GM23338 (cell line): ENCODE measurements around the gene TACSTD2. TPM values are rescaled to one million over a fixed set of nuclear protein-coding genes. Genes with fewer than 3 reads are reported as not detected.

Experiments used
- ATAC-seq: fragments of 200-7000 bp; cut with Tn5 transposase; 3 replicates; pipeline ENCODE4 v1.9.1; 2020
- DNase-seq: peaks from one replicate; pipeline ENCODE4 v3.0.0-alpha.2; 2015; ENCODE audit warnings: low spot score
- H2AFZ ChIP-seq: fragments of 200-600 bp; sonication (generic); 2 replicates; pipeline ENCODE4 v1.8.0; 2016; ENCODE audit warnings: antibody characterized with exemption, mild to moderate bottlenecking, moderate library complexity
- H3F3A ChIP-seq: fragments of 200-600 bp; sonication (generic); replicated peaks from 2 replicates; pipeline ENCODE4 v1.8.0; 2017; ENCODE audit warnings: antibody characterized with exemption, mixed run types, low read depth
- H3K27ac ChIP-seq: fragments of 200-600 bp; sonication (generic); 2 replicates; pipeline ENCODE4 v1.6.1; 2016; ENCODE audit warnings: low read depth
- H3K27me3 ChIP-seq: fragments of 200-600 bp; sonication (generic); 2 replicates; pipeline ENCODE4 v1.8.0; 2016; ENCODE audit warnings: mild to moderate bottlenecking, mixed run types, moderate library complexity; ENCODE audit not compliant: insufficient read depth
- H3K36me3 ChIP-seq: fragments of 200-600 bp; sonication (generic); 2 replicates; pipeline ENCODE4 v1.8.0; 2016; ENCODE audit warnings: mild to moderate bottlenecking; ENCODE audit not compliant: insufficient read depth
- H3K4me1 ChIP-seq: fragments of 200-600 bp; sonication (generic); 2 replicates; pipeline ENCODE4 v1.8.0; 2016; ENCODE audit warnings: mild to moderate bottlenecking, moderate library complexity; ENCODE audit not compliant: insufficient read depth
- H3K4me2 ChIP-seq: fragments of 200-600 bp; sonication (generic); 2 replicates; pipeline ENCODE4 v1.7.1; 2017; ENCODE audit warnings: mixed run types
- H3K4me3 ChIP-seq: fragments of 200-600 bp; sonication (generic); 2 replicates; pipeline ENCODE4 v1.6.1; 2016; ENCODE audit warnings: mixed run types
- H3K79me2 ChIP-seq: fragments of 200-600 bp; sonication (generic); replicated peaks from 2 replicates; pipeline ENCODE4 v1.8.0; 2017; ENCODE audit warnings: mild to moderate bottlenecking; ENCODE audit not compliant: insufficient read depth
- H3K9me2 ChIP-seq: fragments of 200-600 bp; sonication (generic); 2 replicates; pipeline ENCODE4 v1.8.0; 2017; ENCODE audit not compliant: insufficient read depth
- H4K20me1 ChIP-seq: fragments of 200-600 bp; sonication (generic); replicated peaks from 2 replicates; pipeline ENCODE4 v1.8.0; 2017; ENCODE audit warnings: mild to moderate bottlenecking; ENCODE audit not compliant: insufficient read depth
- H3K27ac Mint-ChIP-seq: 2 replicates; pipeline ENCODE4 v1.8.0; 2020; ENCODE audit warnings: inconsistent platforms, mild to moderate bottlenecking, moderate library complexity, mixed read lengths
- H3K27me3 Mint-ChIP-seq: 3 replicates; pipeline ENCODE4 v1.8.0; 2022; ENCODE audit warnings: low read depth, mild to moderate bottlenecking, moderate library complexity, mixed read lengths, inconsistent platforms; ENCODE audit not compliant: insufficient read depth, poor library complexity
- H3K36me3 Mint-ChIP-seq: 3 replicates; pipeline ENCODE4 v1.8.0; 2021; ENCODE audit warnings: low read depth, mild to moderate bottlenecking, inconsistent platforms, moderate library complexity, mixed read lengths
- H3K4me1 Mint-ChIP-seq: 3 replicates; pipeline ENCODE4 v1.8.0; 2020; ENCODE audit warnings: mild to moderate bottlenecking, inconsistent platforms, mixed read lengths
- H3K4me3 Mint-ChIP-seq: 3 replicates; pipeline ENCODE4 v1.8.0; 2021; ENCODE audit warnings: moderate library complexity, mild to moderate bottlenecking, inconsistent platforms, mixed read lengths
- H3K9me3 Mint-ChIP-seq: 3 replicates; pipeline ENCODE4 v1.8.0; 2020; ENCODE audit warnings: moderate library complexity, mild to moderate bottlenecking, inconsistent platforms, mixed read lengths
- CREB1 ChIP-seq: fragments of 250-450 bp; sonication (Bioruptor Pico); IDR thresholded peaks from 2 replicates; pipeline ENCODE4 v1.5.0; 2020; ENCODE audit warnings: low read depth, mild to moderate bottlenecking, moderate library complexity
- ETS1 ChIP-seq: IDR thresholded peaks from 2 replicates; pipeline ENCODE4 v1.6.1; 2016; ENCODE audit warnings: antibody characterized with exemption
- EZH2 ChIP-seq: fragments of 200-600 bp; sonication (generic); IDR thresholded peaks from one replicate; pipeline ENCODE4 v1.8.0; 2017; ENCODE audit warnings: antibody characterized with exemption, mild to moderate bottlenecking, low read depth; ENCODE audit not compliant: unreplicated experiment
- EZH2phosphoT487 ChIP-seq: fragments of 200-600 bp; sonication (generic); IDR thresholded peaks from one replicate; pipeline ENCODE4 v1.8.1; 2018; ENCODE audit warnings: antibody characterized with exemption; ENCODE audit not compliant: unreplicated experiment
- JUNB ChIP-seq: IDR thresholded peaks from one replicate; pipeline ENCODE4 v1.6.1; 2016; ENCODE audit warnings: antibody characterized with exemption; ENCODE audit not compliant: unreplicated experiment
- NANOG ChIP-seq: IDR thresholded peaks from 2 replicates; pipeline ENCODE4 v1.6.1; 2016; ENCODE audit warnings: antibody characterized with exemption, borderline replicate concordance
- POLR2AphosphoS5 ChIP-seq: IDR thresholded peaks from 2 replicates; pipeline ENCODE4 v1.6.1; 2016; ENCODE audit warnings: antibody characterized with exemption, low read depth
- STAT1 ChIP-seq: IDR thresholded peaks from one replicate; pipeline ENCODE4 v1.6.1; 2016; ENCODE audit warnings: antibody characterized with exemption; ENCODE audit not compliant: unreplicated experiment
- ZNF331 ChIP-seq: fragments of 250-450 bp; sonication (Bioruptor Pico); IDR thresholded peaks from 2 replicates; pipeline ENCODE4 v1.5.0; 2020; ENCODE audit warnings: low read depth, mild to moderate bottlenecking, moderate library complexity
- polyA plus RNA-seq: library from polyadenylated mRNA; unstranded; fragments of >200 nt; fragmentation: Nextera tagmentation; extraction: Ambion mirVana; gene quantifications from 2 replicates; pipeline ENCODE4 v1.2.1, GENCODE V29; 2016
- total RNA-seq: library from RNA; depleted of rRNA; stranded (reverse); fragments of >200 nt; shearing (Covaris generic); gene quantifications from 2 replicates; pipeline ENCODE4 v1.2.3, GENCODE V29; 2014
- TF ChIP-seq, protein P1 (sequence below): fragments of 250-450 bp; sonication (Bioruptor Pico); IDR thresholded peaks from 2 replicates; pipeline ENCODE4 v1.5.0; 2020; ENCODE audit warnings: mild to moderate bottlenecking, moderate library complexity

TACSTD2 gene
- total and polyA plus RNA-seq, 2 experiments from 2014 or later, result 0.86 to 1.5 TPM

DNA sequence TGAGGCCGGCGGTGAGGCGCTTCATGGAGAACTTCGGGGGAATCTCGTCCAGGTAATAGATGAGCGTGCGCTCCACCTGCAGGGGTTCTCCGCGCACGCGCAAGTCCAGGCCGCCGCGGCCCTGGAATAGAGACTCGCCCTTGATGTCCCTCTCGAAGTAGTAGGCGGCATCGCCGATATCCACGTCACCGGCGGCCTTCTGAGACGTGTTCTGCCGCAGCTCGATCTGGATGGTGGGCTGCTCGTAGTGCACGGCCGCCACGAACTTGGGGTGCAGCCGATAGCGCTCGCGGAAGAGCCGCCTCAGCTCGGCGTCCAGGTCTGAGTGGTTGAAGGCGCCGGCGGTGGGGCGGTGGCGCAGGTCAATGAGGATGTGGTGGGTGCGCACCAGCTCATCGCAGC lies 726 bp downstream of the TACSTD2 start:
- peaks cover 64% of the 10 kb centered on the region for H3K27me3 ChIP-seq
- TF ChIP-seq CREB1 (no peak), EZH2phosphoT487 (peak; percentile 48)
- peaks cover 6% of the 10 kb centered on the region for H3F3A ChIP-seq
- DNase-seq, result peak; percentile 66
- no peaks in the 10 kb centered on the region for H3K9me2 ChIP-seq
- H2AFZ ChIP-seq, result peak overlapping the region; percentile 98
- peaks cover 50% of the 10 kb centered on the region for H3K27me3 Mint-ChIP-seq
- H3K36me3 Mint-ChIP-seq, result no peaks in the 10 kb centered on the region; the same call in 2 of the 3 replicates
- H3K4me1 Mint-ChIP-seq, result peaks cover 29% of the 10 kb centered on the region
- peak overlapping the region; percentile 83 for H3K4me2 ChIP-seq
- ATAC-seq, result peak; percentile 49
- peak overlapping the region; percentile 72 for H3K4me3 Mint-ChIP-seq
- no peak overlapping the region for H3K27ac Mint-ChIP-seq
- peaks cover 8% of the 10 kb centered on the region for H3K9me3 Mint-ChIP-seq
- H4K20me1 ChIP-seq, result no peaks in the 10 kb centered on the region
- no peaks in the 10 kb centered on the region for H3K79me2 ChIP-seq
- no peak overlapping the region for H3K27ac ChIP-seq
- H3K36me3 ChIP-seq, result no peaks in the 10 kb centered on the region
- peaks cover 25% of the 10 kb centered on the region for H3K4me1 ChIP-seq
- H3K4me3 ChIP-seq, result peak overlapping the region; percentile 65

DNA sequence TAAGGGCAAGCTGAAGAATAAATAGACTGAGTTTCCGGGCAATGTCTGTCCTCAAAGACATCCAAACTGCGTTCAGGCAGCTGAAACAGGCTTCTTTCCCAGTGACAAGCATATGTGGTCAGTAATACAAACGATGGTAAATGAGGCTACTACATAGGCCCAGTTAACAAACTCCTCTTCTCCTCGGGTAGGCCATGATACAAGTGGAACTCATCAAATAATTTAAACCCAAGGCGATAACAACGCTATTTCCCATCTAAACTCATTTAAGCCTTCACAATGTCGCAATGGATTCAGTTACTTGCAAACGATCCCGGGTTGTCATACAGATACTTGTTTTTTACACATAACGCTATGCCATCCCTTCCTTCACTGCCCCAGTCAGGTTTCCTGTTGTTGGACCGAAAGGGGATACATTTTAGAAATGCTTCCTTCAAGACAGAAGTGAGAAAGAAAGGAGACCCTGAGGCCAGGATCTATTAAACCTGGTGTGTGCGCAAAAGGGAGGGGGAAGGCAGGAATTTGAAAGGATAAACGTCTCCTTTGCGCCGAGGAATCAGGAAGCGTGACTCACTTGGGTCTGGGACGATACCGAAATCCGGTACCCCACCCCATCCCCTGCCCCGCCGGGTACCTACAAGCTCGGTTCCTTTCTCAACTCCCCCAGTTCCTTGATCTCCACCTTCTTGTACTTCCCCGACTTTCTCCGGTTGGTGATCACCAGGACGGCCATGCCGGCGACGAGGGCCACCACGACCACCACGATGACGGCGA lies 1.3 kb downstream of the TACSTD2 start:
- H3K4me1 Mint-ChIP-seq, result peaks cover 29% of the 10 kb centered on the region

GRCh38 chr1:58574816-58575215 lies 2.2 kb downstream of the TACSTD2 start:
- Histone ChIP-seq H3K9me2 (no peaks in the 10 kb centered on the region), H3K27ac (no peak overlapping the region), H3K4me3 (no peak overlapping the region), H2AFZ (no peak overlapping the region), H3K4me2 (no peak overlapping the region), H3K4me1 (peaks cover 25% of the 10 kb centered on the region), H4K20me1 (no peaks in the 10 kb centered on the region), H3K36me3 (no peaks in the 10 kb centered on the region), H3K79me2 (no peaks in the 10 kb centered on the region), H3K27me3 (peaks cover 61% of the 10 kb centered on the region), H3F3A (peaks cover 6% of the 10 kb centered on the region)
- H3K9me3 Mint-ChIP-seq, result peaks cover 8% of the 10 kb centered on the region
- H3K4me3 Mint-ChIP-seq, result no peak overlapping the region
- H3K4me1 Mint-ChIP-seq, result peaks cover 29% of the 10 kb centered on the region
- DNase-seq (no peak), ATAC-seq (no peak)
- H3K27ac Mint-ChIP-seq, result no peak overlapping the region
- H3K27me3 Mint-ChIP-seq, result peaks cover 50% of the 10 kb centered on the region
- no peaks in the 10 kb centered on the region; the same call in 2 of the 3 replicates for H3K36me3 Mint-ChIP-seq
- TF ChIP-seq STAT1 (no peak), JUNB (no peak), ETS1 (no peak), NANOG (no peak), ZNF331 (CRISPR knock-in tag) (no peak)
- TF ChIP-seq, protein P1, sequence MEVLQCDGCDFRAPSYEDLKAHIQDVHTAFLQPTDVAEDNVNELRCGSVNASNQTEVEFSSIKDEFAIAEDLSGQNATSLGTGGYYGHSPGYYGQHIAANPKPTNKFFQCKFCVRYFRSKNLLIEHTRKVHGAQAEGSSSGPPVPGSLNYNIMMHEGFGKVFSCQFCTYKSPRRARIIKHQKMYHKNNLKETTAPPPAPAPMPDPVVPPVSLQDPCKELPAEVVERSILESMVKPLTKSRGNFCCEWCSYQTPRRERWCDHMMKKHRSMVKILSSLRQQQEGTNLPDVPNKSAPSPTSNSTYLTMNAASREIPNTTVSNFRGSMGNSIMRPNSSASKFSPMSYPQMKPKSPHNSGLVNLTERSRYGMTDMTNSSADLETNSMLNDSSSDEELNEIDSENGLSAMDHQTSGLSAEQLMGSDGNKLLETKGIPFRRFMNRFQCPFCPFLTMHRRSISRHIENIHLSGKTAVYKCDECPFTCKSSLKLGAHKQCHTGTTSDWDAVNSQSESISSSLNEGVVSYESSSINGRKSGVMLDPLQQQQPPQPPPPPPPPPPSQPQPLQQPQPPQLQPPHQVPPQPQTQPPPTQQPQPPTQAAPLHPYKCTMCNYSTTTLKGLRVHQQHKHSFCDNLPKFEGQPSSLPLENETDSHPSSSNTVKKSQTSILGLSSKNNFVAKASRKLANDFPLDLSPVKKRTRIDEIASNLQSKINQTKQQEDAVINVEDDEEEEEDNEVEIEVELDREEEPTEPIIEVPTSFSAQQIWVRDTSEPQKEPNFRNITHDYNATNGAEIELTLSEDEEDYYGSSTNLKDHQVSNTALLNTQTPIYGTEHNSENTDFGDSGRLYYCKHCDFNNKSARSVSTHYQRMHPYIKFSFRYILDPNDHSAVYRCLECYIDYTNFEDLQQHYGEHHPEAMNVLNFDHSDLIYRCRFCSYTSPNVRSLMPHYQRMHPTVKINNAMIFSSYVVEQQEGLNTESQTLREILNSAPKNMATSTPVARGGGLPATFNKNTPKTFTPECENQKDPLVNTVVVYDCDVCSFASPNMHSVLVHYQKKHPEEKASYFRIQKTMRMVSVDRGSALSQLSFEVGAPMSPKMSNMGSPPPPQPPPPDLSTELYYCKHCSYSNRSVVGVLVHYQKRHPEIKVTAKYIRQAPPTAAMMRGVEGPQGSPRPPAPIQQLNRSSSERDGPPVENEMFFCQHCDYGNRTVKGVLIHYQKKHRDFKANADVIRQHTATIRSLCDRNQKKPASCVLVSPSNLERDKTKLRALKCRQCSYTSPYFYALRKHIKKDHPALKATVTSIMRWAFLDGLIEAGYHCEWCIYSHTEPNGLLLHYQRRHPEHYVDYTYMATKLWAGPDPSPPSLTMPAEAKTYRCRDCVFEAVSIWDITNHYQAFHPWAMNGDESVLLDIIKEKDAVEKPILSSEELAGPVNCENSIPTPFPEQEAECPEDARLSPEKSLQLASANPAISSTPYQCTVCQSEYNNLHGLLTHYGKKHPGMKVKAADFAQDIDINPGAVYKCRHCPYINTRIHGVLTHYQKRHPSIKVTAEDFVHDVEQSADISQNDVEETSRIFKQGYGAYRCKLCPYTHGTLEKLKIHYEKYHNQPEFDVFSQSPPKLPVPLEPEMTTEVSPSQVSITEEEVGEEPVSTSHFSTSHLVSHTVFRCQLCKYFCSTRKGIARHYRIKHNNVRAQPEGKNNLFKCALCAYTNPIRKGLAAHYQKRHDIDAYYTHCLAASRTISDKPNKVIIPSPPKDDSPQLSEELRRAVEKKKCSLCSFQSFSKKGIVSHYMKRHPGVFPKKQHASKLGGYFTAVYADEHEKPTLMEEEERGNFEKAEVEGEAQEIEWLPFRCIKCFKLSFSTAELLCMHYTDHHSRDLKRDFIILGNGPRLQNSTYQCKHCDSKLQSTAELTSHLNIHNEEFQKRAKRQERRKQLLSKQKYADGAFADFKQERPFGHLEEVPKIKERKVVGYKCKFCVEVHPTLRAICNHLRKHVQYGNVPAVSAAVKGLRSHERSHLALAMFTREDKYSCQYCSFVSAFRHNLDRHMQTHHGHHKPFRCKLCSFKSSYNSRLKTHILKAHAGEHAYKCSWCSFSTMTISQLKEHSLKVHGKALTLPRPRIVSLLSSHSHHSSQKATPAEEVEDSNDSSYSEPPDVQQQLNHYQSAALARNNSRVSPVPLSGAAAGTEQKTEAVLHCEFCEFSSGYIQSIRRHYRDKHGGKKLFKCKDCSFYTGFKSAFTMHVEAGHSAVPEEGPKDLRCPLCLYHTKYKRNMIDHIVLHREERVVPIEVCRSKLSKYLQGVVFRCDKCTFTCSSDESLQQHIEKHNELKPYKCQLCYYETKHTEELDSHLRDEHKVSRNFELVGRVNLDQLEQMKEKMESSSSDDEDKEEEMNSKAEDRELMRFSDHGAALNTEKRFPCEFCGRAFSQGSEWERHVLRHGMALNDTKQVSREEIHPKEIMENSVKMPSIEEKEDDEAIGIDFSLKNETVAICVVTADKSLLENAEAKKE (CRISPR knock-in tag), result no peak

More for the DNA sequence above, 1.3 kb downstream of the TACSTD2 start:
- H3K4me3 Mint-ChIP-seq, result peak overlapping the region; percentile 72
- TF ChIP-seq EZH2 (peak; percentile 32), POLR2AphosphoS5 (no peak)
- Histone ChIP-seq H4K20me1 (no peaks in the 10 kb centered on the region), H3K27ac (no peak overlapping the region), H3K79me2 (no peaks in the 10 kb centered on the region), H2AFZ (peak overlapping the region; percentile 98), H3K4me2 (peak overlapping the region; percentile 83), H3K36me3 (no peaks in the 10 kb centered on the region), H3K27me3 (peaks cover 64% of the 10 kb centered on the region), H3F3A (peaks cover 6% of the 10 kb centered on the region), H3K9me2 (no peaks in the 10 kb centered on the region), H3K4me3 (peak overlapping the region; percentile 65), H3K4me1 (peaks cover 25% of the 10 kb centered on the region)
- H3K27ac Mint-ChIP-seq, result no peak overlapping the region
- DNase-seq, result peak; percentile 57
- no peaks in the 10 kb centered on the region; the same call in 2 of the 3 replicates for H3K36me3 Mint-ChIP-seq
- peaks cover 8% of the 10 kb centered on the region for H3K9me3 Mint-ChIP-seq
- H3K27me3 Mint-ChIP-seq, result peaks cover 50% of the 10 kb centered on the region
- no peak; the same call in 2 of the 3 replicates for ATAC-seq
